ENCODE data around the gene POLR2A. TPM values are rescaled to one million over a fixed set of nuclear protein-coding genes. Genes with fewer than 3 reads are reported as not detected.

POLR2A gene
- 100 to 1,000 TPM in 1 of 2 donors, 10 to 100 TPM in 1; 90.8 to 116 TPM for total RNA-seq
- 100 to 1,000 TPM in 4 of 6 donors, 10 to 100 TPM in 2; 97.2 to 118 (median 109) TPM for polyA plus RNA-seq (ENCODE audit: insufficient read length in 6 of 6)
- long read RNA-seq, donor 1, full-length matches to known transcripts: 9 of 104 reads
- long read RNA-seq, donor 1, partial matches to known transcripts: 95 of 104 reads
- long read RNA-seq, donor 1, other reads (novel, unspliced or antisense): 0 of 104 reads
- long read RNA-seq, donor 2, full-length matches to known transcripts: 5 of 64 reads
- long read RNA-seq, donor 2, partial matches to known transcripts: 59 of 64 reads
- long read RNA-seq, donor 2, other reads (novel, unspliced or antisense): 0 of 64 reads
- long read RNA-seq, donor 3, full-length matches to known transcripts: 5 of 59 reads
- long read RNA-seq, donor 3, partial matches to known transcripts: 54 of 59 reads
- long read RNA-seq, donor 3, other reads (novel, unspliced or antisense): 0 of 59 reads
- long read RNA-seq, donor 4, partial matches to known transcripts: 1 of 1 reads
- long read RNA-seq, donor 4, other reads (novel, unspliced or antisense): 0 of 1 reads
- long read RNA-seq, donor 5, full-length matches to known transcripts: 5 of 98 reads
- long read RNA-seq, donor 5, partial matches to known transcripts: 93 of 98 reads
- long read RNA-seq, donor 5, other reads (novel, unspliced or antisense): 0 of 98 reads
- long read RNA-seq, donor 6, full-length matches to known transcripts: 2 of 12 reads
- long read RNA-seq, donor 6, partial matches to known transcripts: 10 of 12 reads
- long read RNA-seq, donor 6, other reads (novel, unspliced or antisense): 0 of 12 reads
- long read RNA-seq, donor 7, full-length matches to known transcripts: 3 of 8 reads
- long read RNA-seq, donor 7, partial matches to known transcripts: 5 of 8 reads
- long read RNA-seq, donor 7, other reads (novel, unspliced or antisense): 0 of 8 reads
- long read RNA-seq, donor 8, full-length matches to known transcripts: 7 of 74 reads
- long read RNA-seq, donor 8, partial matches to known transcripts: 67 of 74 reads
- long read RNA-seq, donor 8, other reads (novel, unspliced or antisense): 0 of 74 reads
- long read RNA-seq, donor 9: 0 reads
- long read RNA-seq, donor 10: 0 reads
- long read RNA-seq, donor 11: 0 reads
- long read RNA-seq, donor 12, full-length matches to known transcripts: 5 of 59 reads
- long read RNA-seq, donor 12, partial matches to known transcripts: 54 of 59 reads
- long read RNA-seq, donor 12, other reads (novel, unspliced or antisense): 0 of 59 reads

DNA sequence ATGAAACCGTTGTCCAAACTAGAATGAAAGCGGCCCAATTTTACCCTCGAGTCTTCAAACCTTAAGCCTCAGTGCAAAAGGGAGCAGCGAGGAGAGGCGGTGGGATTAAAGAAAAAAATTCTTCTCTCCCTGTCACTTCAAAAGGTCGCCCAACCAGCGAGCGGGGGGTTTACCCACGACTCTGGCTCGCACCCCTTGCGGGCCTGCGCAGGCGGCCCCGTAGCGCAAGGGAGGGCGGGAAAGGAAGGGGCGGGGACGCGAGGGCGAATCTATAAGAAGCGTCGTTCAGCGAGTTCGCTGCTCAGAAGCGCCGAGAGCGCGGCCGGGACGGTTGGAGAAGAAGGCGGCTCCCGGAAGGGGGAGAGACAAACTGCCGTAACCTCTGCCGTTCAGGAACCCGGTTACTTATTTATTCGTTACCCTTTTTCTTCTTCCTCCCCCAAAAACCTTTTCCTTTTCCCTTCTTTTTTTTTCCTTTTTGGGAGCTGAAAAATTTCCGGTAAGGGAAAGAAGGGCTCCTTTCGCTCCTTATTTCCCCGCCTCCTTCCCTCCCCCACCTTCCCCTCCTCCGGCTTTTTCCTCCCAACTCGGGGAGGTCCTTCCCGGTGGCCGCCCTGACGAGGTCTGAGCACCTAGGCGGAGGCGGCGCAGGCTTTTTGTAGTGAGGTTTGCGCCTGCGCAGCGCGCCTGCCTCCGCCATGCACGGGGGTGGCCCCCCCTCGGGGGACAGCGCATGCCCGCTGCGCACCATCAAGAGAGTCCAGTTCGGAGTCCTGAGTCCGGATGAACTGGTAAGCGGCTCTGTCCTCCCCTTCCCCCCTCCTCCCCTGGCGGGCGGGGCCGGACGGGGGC lies at the start of gene POLR2A:
Gene POLR2A, plus strand, starts transcription at position 300 of the 852 bp plus-strand sequence.
- Histone ChIP-seq H3K4me1 (peaks cover 36 to 57% of the 10 kb centered on the region in 2 donors), H3K9me3 (no peaks in the 10 kb centered on the region), H3K4me3 (peak within 1 kb of the TSS; percentile 52 to 66), H3K27me3 (no peaks in the 10 kb centered on the region), H3K27ac (peak within 1 kb of the TSS; percentile 98 to 100), H3K36me3 (peaks cover 0 to 3% of the 10 kb centered on the region in 2 donors)
- TF ChIP-seq, protein P1, sequence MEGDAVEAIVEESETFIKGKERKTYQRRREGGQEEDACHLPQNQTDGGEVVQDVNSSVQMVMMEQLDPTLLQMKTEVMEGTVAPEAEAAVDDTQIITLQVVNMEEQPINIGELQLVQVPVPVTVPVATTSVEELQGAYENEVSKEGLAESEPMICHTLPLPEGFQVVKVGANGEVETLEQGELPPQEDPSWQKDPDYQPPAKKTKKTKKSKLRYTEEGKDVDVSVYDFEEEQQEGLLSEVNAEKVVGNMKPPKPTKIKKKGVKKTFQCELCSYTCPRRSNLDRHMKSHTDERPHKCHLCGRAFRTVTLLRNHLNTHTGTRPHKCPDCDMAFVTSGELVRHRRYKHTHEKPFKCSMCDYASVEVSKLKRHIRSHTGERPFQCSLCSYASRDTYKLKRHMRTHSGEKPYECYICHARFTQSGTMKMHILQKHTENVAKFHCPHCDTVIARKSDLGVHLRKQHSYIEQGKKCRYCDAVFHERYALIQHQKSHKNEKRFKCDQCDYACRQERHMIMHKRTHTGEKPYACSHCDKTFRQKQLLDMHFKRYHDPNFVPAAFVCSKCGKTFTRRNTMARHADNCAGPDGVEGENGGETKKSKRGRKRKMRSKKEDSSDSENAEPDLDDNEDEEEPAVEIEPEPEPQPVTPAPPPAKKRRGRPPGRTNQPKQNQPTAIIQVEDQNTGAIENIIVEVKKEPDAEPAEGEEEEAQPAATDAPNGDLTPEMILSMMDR (IDR thresholded peaks at IDR 0.05): peak in 1 of 2 donors; percentile 14
- intact Hi-C loops (cut with DNase I): no loop called here
- DNase-seq (peak; percentile 98 to 100 (median 99)), ATAC-seq (peak; percentile 84)

DNA sequence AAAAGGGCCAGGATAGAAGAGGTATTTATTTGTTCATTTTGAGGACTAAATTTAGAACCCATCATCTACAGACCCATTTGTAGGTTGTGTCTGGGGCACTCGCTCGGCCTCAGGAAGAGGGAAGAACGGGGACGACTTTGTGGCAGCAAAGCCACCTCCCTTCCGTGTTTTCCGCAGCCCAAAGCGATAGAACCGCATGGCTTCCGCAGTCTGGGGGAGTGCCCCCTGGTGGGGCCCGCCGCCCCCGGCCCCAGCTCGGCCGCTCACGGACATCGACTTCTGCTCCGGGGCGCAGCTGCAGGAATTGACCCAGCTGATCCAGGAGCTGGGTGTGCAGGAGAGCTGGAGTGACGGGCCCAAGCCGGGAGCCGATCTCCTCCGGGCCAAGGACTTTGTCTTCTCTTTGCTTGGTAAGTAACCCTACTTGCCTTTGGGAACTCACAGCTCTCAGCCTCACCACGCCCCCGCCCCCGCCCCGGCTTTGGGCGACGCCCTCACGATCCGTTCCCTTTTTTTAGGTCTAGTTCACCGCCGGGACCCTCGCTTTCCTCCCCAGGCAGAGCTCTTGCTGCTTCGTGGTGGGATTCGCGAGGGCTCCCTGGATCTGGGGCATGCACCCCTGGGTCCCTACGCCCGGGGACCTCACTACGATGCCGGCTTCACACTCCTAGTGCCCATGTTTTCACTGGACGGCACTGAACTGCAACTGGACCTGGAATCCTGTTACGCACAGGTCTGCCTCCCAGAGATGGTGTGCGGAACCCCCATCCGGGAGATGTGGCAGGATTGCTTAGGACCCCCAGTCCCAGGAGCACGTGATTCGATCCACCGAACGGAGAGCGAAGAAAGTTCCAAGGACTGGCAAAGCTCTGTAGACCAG lies 48.2 kb upstream of the POLR2A start:
- peak in 2 of 4 donors; percentile 69 to 89 for DNase-seq

DNA sequence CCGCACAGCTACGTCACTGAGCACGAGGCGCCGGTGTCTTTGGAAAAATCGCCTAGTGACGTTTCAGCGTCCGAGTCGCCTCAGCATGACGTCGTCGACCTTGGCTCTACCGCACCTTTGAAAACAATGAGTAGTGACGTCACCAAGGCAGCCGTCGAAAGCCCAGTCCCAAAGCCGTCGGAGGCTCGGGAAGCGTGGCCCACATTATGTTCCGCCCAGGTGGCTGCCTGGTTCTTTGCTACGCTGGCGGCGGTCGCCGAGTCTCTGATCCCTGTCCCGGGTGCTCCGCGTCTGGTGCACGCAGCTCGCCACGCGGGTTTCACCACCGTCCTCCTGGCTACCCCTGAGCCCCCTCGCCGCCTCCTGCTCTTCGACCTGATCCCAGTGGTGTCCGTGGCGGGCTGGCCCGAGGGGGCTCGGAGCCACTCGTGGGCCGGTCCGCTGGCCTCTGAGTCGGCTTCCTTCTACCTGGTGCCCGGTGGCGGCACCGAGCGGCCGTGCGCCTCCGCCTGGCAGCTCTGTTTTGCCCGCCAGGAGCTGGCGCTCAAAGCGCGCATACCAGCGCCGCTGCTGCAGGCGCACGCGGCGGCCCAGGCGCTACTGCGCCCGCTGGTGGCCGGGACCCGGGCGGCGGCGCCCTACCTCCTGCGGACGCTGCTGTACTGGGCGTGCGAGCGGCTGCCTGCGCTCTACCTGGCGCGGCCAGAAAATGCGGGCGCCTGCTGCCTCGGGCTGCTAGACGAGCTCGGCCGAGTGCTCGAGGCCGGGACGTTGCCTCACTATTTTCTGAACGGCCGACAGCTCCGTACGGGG lies 47.4 kb upstream of the POLR2A start:
- H3K4me3 ChIP-seq: peak overlapping the region; percentile 35 to 72
- peaks cover 17 to 38% of the 10 kb centered on the region in 2 donors for H3K27me3 ChIP-seq
- no peaks in the 10 kb centered on the region for H3K36me3 ChIP-seq
- peaks cover 28 to 59% of the 10 kb centered on the region in 2 donors for H3K4me1 ChIP-seq
- intact Hi-C loops (cut with DNase I): loop anchor here in 1 of 2 donors (10.0 kb wide), 1 partner anchor 82 kb away; the partner anchor contains the start of genes KCTD11 and TMEM95
- TF ChIP-seq, protein P1 (IDR thresholded peaks at IDR 0.05): peak; percentile 80 to 81
- H3K9me3 ChIP-seq: no peaks in the 10 kb centered on the region
- peak; percentile 83 for ATAC-seq
- peak overlapping the region; percentile 61 to 89 for H3K27ac ChIP-seq
- peak; percentile 67 to 98 (median 86) for DNase-seq

More for the DNA sequence above, 48.2 kb upstream of the POLR2A start:
- Histone ChIP-seq H3K27ac (peak overlapping the region; percentile 61 to 89), H3K36me3 (no peaks in the 10 kb centered on the region), H3K4me3 (peak overlapping the region; percentile 35 to 72), H3K4me1 (peaks cover 28 to 59% of the 10 kb centered on the region in 2 donors), H3K27me3 (peaks cover 17 to 30% of the 10 kb centered on the region in 2 donors), H3K9me3 (no peaks in the 10 kb centered on the region)
- intact Hi-C loops (cut with DNase I): loop anchor here in 1 of 2 donors (10.0 kb wide), 1 partner anchor 81 kb away; the partner anchor contains the start of genes KCTD11 and TMEM95
- TF ChIP-seq, protein P1 (IDR thresholded peaks at IDR 0.05): no peak
- ATAC-seq: peak; percentile 42
